ENCODE measurements around the gene KISS1R.

DNA sequence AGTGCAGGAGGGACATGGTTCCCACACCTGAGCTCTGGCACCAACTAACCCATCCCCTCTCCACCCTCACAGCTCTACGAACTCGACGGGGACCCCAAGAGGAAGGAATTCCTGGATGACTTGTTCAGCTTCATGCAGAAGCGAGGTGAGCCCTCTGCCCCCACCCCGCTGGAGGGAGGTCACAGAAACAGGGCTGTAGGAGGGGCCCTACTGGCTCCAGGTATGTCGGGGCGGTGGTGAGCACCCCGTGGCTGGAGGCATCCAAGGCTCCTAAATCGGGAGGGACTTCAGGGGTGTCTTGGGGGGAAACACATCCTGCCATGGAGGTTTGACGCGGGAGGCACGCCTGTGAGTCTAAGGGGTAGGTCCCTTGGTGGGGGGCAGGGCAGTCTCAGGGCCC lies 42.9 kb downstream of the KISS1R start:
- no peak for TF ChIP-seq TCF4 (CRISPR knock-in tag; IDR thresholded peaks at IDR 0.05; ENCODE audit: borderline replicate concordance)
- TF ChIP-seq ZC3H10 (CRISPR knock-in tag; IDR thresholded peaks at IDR 0.05): no peak
- no peak for TF ChIP-seq ZFP30 (CRISPR knock-in tag; IDR thresholded peaks at IDR 0.05)
- no peak for TF ChIP-seq PPARA (CRISPR knock-in tag; IDR thresholded peaks at IDR 0.05; ENCODE audit: borderline replicate concordance)
- TF ChIP-seq, protein P1, sequence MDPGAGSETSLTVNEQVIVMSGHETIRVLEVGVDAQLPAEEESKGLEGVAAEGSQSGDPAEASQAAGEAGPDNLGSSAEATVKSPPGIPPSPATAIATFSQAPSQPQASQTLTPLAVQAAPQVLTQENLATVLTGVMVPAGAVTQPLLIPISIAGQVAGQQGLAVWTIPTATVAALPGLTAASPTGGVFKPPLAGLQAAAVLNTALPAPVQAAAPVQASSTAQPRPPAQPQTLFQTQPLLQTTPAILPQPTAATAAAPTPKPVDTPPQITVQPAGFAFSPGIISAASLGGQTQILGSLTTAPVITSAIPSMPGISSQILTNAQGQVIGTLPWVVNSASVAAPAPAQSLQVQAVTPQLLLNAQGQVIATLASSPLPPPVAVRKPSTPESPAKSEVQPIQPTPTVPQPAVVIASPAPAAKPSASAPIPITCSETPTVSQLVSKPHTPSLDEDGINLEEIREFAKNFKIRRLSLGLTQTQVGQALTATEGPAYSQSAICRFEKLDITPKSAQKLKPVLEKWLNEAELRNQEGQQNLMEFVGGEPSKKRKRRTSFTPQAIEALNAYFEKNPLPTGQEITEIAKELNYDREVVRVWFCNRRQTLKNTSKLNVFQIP (CRISPR knock-in tag; IDR thresholded peaks at IDR 0.05; ENCODE audit: borderline replicate concordance, low read depth): no peak
- TF ChIP-seq, protein P2, sequence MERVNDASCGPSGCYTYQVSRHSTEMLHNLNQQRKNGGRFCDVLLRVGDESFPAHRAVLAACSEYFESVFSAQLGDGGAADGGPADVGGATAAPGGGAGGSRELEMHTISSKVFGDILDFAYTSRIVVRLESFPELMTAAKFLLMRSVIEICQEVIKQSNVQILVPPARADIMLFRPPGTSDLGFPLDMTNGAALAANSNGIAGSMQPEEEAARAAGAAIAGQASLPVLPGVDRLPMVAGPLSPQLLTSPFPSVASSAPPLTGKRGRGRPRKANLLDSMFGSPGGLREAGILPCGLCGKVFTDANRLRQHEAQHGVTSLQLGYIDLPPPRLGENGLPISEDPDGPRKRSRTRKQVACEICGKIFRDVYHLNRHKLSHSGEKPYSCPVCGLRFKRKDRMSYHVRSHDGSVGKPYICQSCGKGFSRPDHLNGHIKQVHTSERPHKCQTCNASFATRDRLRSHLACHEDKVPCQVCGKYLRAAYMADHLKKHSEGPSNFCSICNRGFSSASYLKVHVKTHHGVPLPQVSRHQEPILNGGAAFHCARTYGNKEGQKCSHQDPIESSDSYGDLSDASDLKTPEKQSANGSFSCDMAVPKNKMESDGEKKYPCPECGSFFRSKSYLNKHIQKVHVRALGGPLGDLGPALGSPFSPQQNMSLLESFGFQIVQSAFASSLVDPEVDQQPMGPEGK (CRISPR knock-in tag; IDR thresholded peaks at IDR 0.05; ENCODE audit: borderline replicate concordance): no peak

All from SK-N-SH treated with all-trans-retinoic acid at 6 μM for 48 hours (cell line).